Kidney glomerular epithelial cell (primary cell): ENCODE data around the gene CMTM2.
A peak's percentile ranks its signal among the peaks of the same experiment; 100 is the strongest.
"Not testable (repeated sequence)": the region's sequence is repeated elsewhere in the genome, so short reads cannot be mapped to it uniquely, and the experiment has no call there.

Experiments used
- DNase-seq: peaks from one replicate; lab custom pipeline; 2025; lab: John Stamatoyannopoulos, UW

CMTM2 gene

DNA sequence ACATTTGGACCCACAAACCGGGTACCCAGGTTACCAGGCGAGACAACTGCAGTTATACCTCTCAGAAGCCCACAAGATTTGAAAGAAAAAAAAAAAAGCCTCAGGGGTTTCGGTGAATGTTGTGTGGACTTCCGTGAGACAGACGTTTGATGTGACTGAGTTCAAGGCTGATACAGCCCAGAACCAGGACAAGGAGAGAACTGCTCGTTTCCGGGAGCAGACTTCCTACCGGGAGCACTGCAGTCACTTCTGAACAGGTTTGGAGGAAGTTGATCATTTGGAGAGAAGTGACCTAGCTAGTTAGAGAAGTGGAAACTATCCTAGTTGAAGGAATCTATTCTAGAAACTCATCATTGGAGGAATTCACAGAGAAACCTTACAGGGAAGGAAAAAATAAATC is 26.0 kb upstream of the CMTM2 start:
- DNase-seq, result no peak

- no peak for DNase-seq
Measured at GRCh38 chr16:66554021-66554420, 25.2 kb upstream of the CMTM2 start.

GRCh38 chr16:66554495-66554894 is 24.8 kb upstream of the CMTM2 start:
- DNase-seq, result no peak

DNA sequence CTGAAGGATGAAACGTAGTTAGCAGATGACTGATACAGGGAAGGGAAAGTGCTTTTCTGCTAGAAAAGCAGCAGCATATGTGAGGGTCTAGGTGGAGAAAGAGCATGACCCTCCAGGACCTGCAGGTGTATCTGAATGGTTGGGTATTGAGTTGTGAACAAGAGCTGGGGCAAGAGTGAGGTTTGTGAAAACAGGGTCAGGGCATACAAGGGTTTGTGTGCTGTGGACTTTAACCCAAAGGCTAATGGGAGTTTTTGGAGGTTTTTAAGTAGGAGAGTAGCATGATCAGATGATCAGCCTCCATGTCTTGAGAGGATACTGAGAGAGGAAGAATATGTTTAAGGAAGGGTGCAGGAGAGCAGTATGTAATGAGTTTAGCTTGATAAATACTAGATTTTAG is 19.2 kb upstream of the CMTM2 start:
- DNase-seq, result no peak

GRCh38 chr16:66561381-66562080 is 17.7 kb upstream of the CMTM2 start:
- no peak for DNase-seq

GRCh38 chr16:66562409-66562808 is 16.9 kb upstream of the CMTM2 start:
- no peak for DNase-seq

DNA sequence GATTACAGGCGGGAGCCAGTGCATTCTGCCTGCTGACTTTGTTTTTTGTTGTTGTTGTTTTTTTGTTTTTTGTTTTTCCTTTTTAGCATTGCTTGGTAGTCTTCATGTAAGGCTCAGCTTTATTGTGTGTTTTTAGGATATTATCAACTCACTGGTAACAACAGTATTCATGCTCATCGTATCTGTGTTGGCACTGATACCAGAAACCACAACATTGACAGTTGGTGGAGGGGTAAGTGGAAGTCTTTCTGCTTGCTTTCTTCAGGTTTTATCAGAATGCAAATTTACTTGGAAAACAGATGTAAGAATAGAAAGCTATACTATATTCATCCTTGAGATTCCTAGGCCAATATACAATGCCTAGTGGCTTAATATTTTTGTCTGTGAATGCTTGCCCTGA is 16.3 kb upstream of the CMTM2 start:
- no peak for DNase-seq

GRCh38 chr16:66563574-66564334 is 15.5 kb upstream of the CMTM2 start:
- DNase-seq, result no peak

DNA sequence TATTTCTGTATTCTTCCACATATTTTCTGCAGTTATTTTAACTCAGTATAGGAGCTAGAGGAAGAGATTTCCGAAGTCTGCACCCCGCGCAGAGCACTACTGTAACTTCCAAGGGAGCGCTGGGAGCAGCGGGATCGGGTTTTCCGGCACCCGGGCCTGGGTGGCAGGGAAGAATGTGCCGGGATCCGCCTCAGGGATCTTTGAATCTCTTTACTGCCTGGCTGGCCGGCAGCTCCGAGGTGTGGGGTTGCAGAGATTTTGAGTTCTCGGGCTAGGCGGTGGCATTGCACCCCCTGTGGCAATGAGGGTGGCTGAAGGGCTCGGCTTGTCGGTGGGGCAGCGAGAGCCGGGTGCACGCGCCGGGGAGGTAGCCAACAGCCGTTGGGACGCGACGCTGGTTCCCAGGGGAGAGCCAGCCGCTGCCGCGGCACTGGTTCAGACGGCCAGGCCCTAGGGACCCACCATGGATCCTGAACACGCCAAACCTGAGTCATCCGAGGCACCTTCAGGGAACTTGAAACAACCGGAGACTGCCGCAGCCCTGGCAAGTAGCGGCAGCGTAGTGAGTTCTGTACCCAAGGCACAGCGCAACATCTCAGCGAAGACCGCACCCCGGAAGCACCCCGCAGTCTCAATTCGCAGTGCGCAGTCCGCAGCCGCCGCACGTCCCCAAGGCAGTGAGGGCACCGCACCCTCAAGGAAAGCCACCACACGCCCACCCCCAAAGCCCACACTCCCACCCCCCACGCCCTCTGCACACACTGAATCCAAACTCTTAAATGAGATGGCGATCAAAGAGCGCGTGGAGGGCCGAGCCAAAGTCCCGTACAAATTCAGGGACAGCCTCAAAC is 13.0 kb upstream of the CMTM2 start, which contains the start of gene CMTM1:
Gene CMTM1 (plus strand): TSS at position 389 of the 851 bp plus-strand sequence. CDS start 75 bp downstream, at position 464.
- no peak for DNase-seq

DNA sequence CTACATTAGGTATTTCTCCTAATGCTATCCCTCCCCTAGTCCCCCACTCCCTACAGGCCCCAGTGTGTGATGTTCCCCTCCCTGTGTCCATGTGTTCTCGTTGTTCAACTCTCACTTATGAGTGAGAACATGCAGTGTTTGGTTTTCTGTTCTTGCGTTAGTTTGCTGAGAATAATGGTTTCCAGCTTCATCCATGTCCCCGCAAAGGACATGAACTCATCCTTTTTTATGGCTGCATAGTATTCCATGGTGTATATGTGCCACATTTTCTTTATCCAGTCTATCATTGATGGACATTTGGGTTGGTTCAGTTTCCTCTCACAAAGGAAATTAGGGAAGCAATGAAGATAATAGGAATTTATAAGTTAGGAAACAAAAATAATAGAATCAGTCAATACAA is 12.0 kb upstream of the CMTM2 start:
- DNase-seq, result not testable (repeated sequence)

- no peak for DNase-seq
Measured at GRCh38 chr16:66568355-66568754, 10.9 kb upstream of the CMTM2 start.

GRCh38 chr16:66569131-66569530 is 10.1 kb upstream of the CMTM2 start:
- DNase-seq, result peak; percentile 29

DNA sequence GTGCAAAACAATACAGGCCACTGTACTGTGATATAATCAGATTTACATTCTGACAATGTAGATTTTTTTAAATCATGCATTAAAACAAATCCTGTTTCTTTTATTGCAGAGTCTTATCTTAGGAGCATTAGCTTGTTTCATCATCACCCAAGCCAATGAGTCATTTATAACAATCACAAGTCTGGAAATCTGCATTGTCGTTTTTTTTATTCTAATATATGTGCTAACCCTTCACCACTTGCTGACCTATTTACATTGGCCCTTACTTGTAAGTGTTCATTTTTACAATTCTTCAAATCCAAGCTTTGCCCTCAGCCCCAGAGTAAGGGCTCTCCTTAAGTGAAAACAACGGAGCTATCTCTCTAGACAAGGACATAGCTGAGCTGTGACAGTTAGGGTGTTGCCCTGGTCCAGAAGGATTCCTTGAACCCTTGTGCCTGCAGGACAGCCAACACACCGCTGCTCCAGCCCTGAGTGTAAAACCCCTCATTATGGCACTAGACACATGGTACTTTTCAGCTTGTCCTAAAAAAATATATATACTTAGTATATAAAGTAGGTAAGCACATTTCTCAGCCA is 9.3 kb upstream of the CMTM2 start:
- DNase-seq, result no peak

DNA sequence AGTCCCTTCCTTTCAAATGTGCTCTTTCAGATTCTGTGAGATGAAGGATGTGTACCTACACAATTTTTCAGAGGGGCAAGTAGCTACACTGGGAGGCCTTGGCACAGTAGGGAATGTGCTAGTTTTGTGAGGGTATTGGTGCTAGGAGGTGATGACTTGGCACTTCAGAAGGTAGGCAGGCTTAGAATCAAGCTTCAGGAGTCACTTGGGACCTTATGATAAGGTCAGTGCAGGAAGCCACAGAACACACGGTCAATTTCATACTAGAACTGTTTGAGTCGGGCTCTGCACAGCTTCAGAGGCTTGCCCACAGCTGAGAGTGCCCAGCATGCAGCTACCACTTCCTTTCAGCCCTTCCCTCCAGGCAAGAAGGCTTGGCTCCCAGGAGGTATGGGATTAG is 6.9 kb upstream of the CMTM2 start:
- DNase-seq, result no peak

DNA sequence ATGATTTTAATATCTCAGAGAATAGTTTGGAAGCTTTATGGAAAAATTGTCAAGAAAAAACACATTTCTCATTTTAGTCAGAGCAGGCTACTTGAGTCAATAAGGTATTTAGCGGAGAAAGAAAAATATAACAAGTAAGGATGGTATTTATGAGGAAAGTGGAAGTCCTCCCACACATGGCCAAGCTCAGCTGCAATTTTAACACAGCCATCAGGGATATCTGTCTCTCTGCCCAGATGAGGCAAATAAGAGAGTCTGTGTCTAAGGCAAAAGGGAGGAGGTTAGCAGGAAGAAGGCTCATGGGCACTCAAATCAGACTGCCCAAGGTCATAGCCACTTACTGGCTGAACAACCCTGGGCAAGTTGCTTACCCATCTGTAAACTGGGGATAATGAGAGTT is 5.2 kb upstream of the CMTM2 start:
- peak; percentile 36 for DNase-seq

GRCh38 chr16:66574531-66574930 is 4.7 kb upstream of the CMTM2 start:
- no peak for DNase-seq

DNA sequence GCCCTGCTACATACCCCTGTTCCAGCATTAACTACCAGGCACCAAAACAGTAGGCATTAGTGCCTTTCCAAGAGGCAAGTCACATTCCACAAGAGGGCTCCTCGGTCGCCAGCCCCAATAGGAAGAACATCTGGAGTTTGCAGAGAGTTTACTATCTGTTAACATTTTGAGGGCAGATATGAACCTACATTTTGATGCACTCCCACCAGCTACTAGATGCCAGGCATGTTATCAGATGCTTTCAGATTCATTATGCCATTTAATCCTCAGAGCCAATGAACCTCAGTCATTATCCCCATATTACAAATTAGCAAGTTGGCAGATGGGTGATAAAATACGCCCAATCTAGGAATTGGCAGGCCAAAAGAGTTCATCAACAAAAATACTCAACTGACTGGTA is 4.2 kb upstream of the CMTM2 start:
- DNase-seq, result no peak

GRCh38 chr16:66576296-66576695 is 3.0 kb upstream of the CMTM2 start:
- no peak for DNase-seq

GRCh38 chr16:66580605-66581209 is 1.4 kb downstream of the CMTM2 start:
- peak; percentile 72 for DNase-seq

GRCh38 chr16:66581246-66581952 is 2.1 kb downstream of the CMTM2 start:
- peak; percentile 73 for DNase-seq
